Esophagus mucosa (tissue), 1 donor: ENCODE data around the gene ZNF281. TPM values are rescaled to one million over a fixed set of nuclear protein-coding genes. Genes with fewer than 3 reads are reported as not detected.
"Not testable (repeated sequence)": the region's sequence is repeated elsewhere in the genome, so short reads cannot be mapped to it uniquely, and the experiment has no call there.

Experiments
- ATAC-seq: fragments of 200-7000 bp; cut with Tn5 transposase; one replicate; pipeline ENCODE4 v1.9.1; 2020
- total RNA-seq: library from RNA; stranded (reverse); gene quantifications from one replicate; pipeline ENCODE4 v1.2.4, GENCODE V29; 2023
- donor health status: DM: yes; HTN: yes; CAD: no.

The ZNF281 gene
- total RNA-seq, 1 donor from 2014 or later = 3.6 TPM

GRCh38 chr1:200363264-200363933 lies 46.4 kb downstream of the ZNF281 start:
- ATAC-seq = no peak

- no peak for ATAC-seq
Observed at GRCh38 chr1:200362421-200362820, 47.4 kb downstream of the ZNF281 start.

- ATAC-seq = no peak
Observed at GRCh38 chr1:200359610-200360163, 50.1 kb downstream of the ZNF281 start.

GRCh38 chr1:200357925-200358324 lies 51.9 kb downstream of the ZNF281 start:
- not testable (repeated sequence) for ATAC-seq

GRCh38 chr1:200355801-200356200 lies 54.0 kb downstream of the ZNF281 start:
- ATAC-seq = no peak

Other genes starting within 250 kb of the ZNF281 start
- gene KIF14, start 210.7 kb upstream of the ZNF281 start, total RNA-seq = 3.1 TPM